B cell (primary cell): ENCODE data around the gene NTM. TPM values are rescaled to one million over a fixed set of nuclear protein-coding genes. Genes with fewer than 3 reads are reported as not detected.

Experiments used
- ATAC-seq: fragments of 200-7000 bp; cut with Tn5 transposase; one replicate; pipeline ENCODE4 v1.10.0; 2021; ENCODE audit warnings: low read depth, mild to moderate bottlenecking, moderate number of reproducible peaks, moderate library complexity
- CTCF ChIA-PET: fragments of 350-600 bp; sonication (Branson Sonifier 250); formaldehyde crosslinking; loops from one replicate; lab custom pipeline; 2021; ENCODE audit warnings: antibody characterized with exemption, inconsistent platforms; lab: Charles Lee
- POLR2A ChIA-PET: fragments of 350-600 bp; sonication (Branson Sonifier 250); formaldehyde crosslinking; loops from one replicate; lab custom pipeline; 2021; ENCODE audit warnings: antibody characterized with exemption; lab: Charles Lee
- DNase-seq: peaks from one replicate; pipeline ENCODE4 v3.0.0; 2013
- H2AFZ ChIP-seq: 2 replicates; pipeline ENCODE4 v1.6.1; 2012; ENCODE audit warnings: mild to moderate bottlenecking, low read depth, low read length; ENCODE audit not compliant: insufficient read depth, poor library complexity, severe bottlenecking
- H3K27ac ChIP-seq, 2 donors: 1 replicate in 1 of 2; 2 replicates in 1 of 2; pipeline ENCODE4 v1.5.1; 2012 to 2013; ENCODE audit warnings: low read length in 2 of 2, mild to moderate bottlenecking in 2 of 2, moderate library complexity in 1 of 2
- H3K27me3 ChIP-seq, 4 experiments: fragments of 200-600 bp in 1 of 4; sonication (generic) in 1 of 4; replicated peaks in 1 of 4; 1 replicate in 2 of 4; 2 replicates in 2 of 4; pipeline versions ENCODE4 v1.6.1 to v1.7.0; 2013 to 2016; ENCODE audit warnings: low read length in 3 of 4, mild to moderate bottlenecking in 2 of 4, mixed read lengths in 1 of 4, moderate library complexity in 1 of 4; ENCODE audit not compliant: insufficient read depth in 4 of 4, control insufficient read depth in 3 of 4; ENCODE audit errors: control extremely low read depth in 1 of 4
- H3K36me3 ChIP-seq, 2 experiments: replicated peaks in 1 of 2; 1 replicate in 1 of 2; 2 replicates in 1 of 2; pipeline versions ENCODE4 v1.6.1 to v1.7.1; 2013; ENCODE audit warnings: low read length in 1 of 2; ENCODE audit not compliant: insufficient read depth in 2 of 2, control insufficient read depth in 1 of 2; ENCODE audit errors: control extremely low read depth in 1 of 2, extremely low read depth in 1 of 2
- H3K4me1 ChIP-seq, 2 donors: fragments of 200-600 bp in 1 of 2; sonication (generic) in 1 of 2; 1 replicate in 1 of 2; 2 replicates in 1 of 2; pipeline versions ENCODE4 v1.5.1 to v1.6.1; 2013 to 2017; ENCODE audit warnings: low read length in 2 of 2; ENCODE audit not compliant: control insufficient read depth in 2 of 2, insufficient read depth in 2 of 2
- H3K4me2 ChIP-seq: replicated peaks from 2 replicates; pipeline ENCODE3; 2012; ENCODE audit warnings: mild to moderate bottlenecking, low read depth, low read length; ENCODE audit not compliant: poor library complexity, severe bottlenecking
- H3K4me3 ChIP-seq, 5 experiments: fragments of 200-600 bp in 1 of 5; sonication (generic) in 1 of 5; 1 replicate in 3 of 5; 2 replicates in 2 of 5; pipeline versions ENCODE4 v1.5.1 to v1.7.0; 2011 to 2016; ENCODE audit warnings: low read length in 4 of 5, mild to moderate bottlenecking in 4 of 5, low read depth in 2 of 5, control low read depth in 1 of 5, moderate library complexity in 1 of 5; ENCODE audit not compliant: insufficient read depth in 1 of 5; ENCODE audit errors: control extremely low read depth in 1 of 5, extremely low read depth in 1 of 5
- H3K79me2 ChIP-seq: fragments of 200-600 bp; sonication (generic); one replicate; pipeline ENCODE4 v1.6.0; 2016; ENCODE audit warnings: low read length; ENCODE audit not compliant: control insufficient read depth, insufficient read depth
- H3K9ac ChIP-seq: fragments of 200-600 bp; sonication (generic); 2 replicates; pipeline ENCODE4 v1.6.1; 2017; ENCODE audit warnings: mild to moderate bottlenecking, low read length, moderate library complexity
- H3K9me3 ChIP-seq, 3 donors: one replicate each; pipeline versions ENCODE4 v1.6.1 to v1.7.1; 2013; ENCODE audit warnings: low read length in 2 of 3; ENCODE audit not compliant: control insufficient read depth in 2 of 3, insufficient read depth in 1 of 3; ENCODE audit errors: control extremely low read depth in 1 of 3
- H4K20me1 ChIP-seq: 2 replicates; pipeline ENCODE4 v1.6.0; 2012; ENCODE audit warnings: mild to moderate bottlenecking, low read length; ENCODE audit not compliant: insufficient read depth, control insufficient read depth, poor library complexity, severe bottlenecking
- H3K27ac Mint-ChIP-seq: one replicate; pipeline ENCODE4 v1.8.0; 2021; ENCODE audit warnings: mixed read lengths
- H3K27me3 Mint-ChIP-seq: one replicate; pipeline ENCODE4 v1.8.0; 2021; ENCODE audit warnings: mixed read lengths
- H3K4me1 Mint-ChIP-seq: one replicate; pipeline ENCODE4 v1.8.0; 2021; ENCODE audit warnings: mixed read lengths
- H3K4me3 Mint-ChIP-seq: one replicate; pipeline ENCODE4 v1.8.0; 2021; ENCODE audit warnings: mixed read lengths
- H3K9me3 Mint-ChIP-seq: one replicate; pipeline ENCODE4 v1.8.0; 2022; ENCODE audit warnings: mixed read lengths; ENCODE audit not compliant: insufficient read depth
- CTCF ChIP-seq: fragments of 200-600 bp; IDR thresholded peaks from one replicate; pipeline ENCODE4 v1.8.0; 2022; ENCODE audit warnings: antibody characterized with exemption, mild to moderate bottlenecking
- EZH2 ChIP-seq: IDR thresholded peaks from 2 replicates; pipeline ENCODE4 v1.6.1; 2012; ENCODE audit warnings: borderline replicate concordance, low read depth, mild to moderate bottlenecking, moderate library complexity, low read length; ENCODE audit not compliant: insufficient read depth, poor library complexity, severe bottlenecking
- WGBS: methylation state at CpG from one replicate; pipeline ENCODE4 v1.1.5; 2013; ENCODE audit warnings: missing lambda C conversion rate; ENCODE audit not compliant: insufficient coverage; 5-methylcytosine and 5-hydroxymethylcytosine counted together
- intact Hi-C: fragments of 100-400 bp; cut with micrococcal nuclease; formaldehyde crosslinking; loops from one replicate; pipeline ENCODE4 v1.10.0; 2022
- polyA plus RNA-seq: library from polyadenylated mRNA; depleted of rRNA; stranded (reverse); fragments of >200 nt; gene quantifications from 2 replicates; pipeline ENCODE4 v1.2.3, GENCODE V29; 2012
- total RNA-seq, 2 donors: library from RNA; stranded (reverse); fragments of 120-200 nt in 1 of 2; gene quantifications; 1 replicate in 1 of 2; 2 replicates in 1 of 2; pipeline versions ENCODE4 v1.2.3 to v1.2.4, GENCODE V29; 2013 to 2022

Gene NTM
- total and polyA plus RNA-seq, 2 donors (not counting 1 experiment from before 2014, with no cell fraction given), result not detected

- CTCF ChIA-PET, result no interaction called here
- Mint-ChIP-seq H3K4me3 (no peak overlapping the region), H3K27ac (no peak overlapping the region), H3K4me1 (peaks cover 8% of the 10 kb centered on the region), H3K9me3 (no peaks in the 10 kb centered on the region), H3K27me3 (peaks cover 5% of the 10 kb centered on the region)
- H3K36me3 ChIP-seq, result no peaks in the 10 kb centered on the region
- no peak overlapping the region for H3K4me2 ChIP-seq
- H3K4me1 ChIP-seq, result peaks cover 0 to 7% of the 10 kb centered on the region in 2 donors
- intact Hi-C loops, result no loop called here
- H2AFZ ChIP-seq, result no peak overlapping the region
- H3K9me3 ChIP-seq, result peaks cover 0 to 13% (median 0%) of the 10 kb centered on the region in 3 donors
- no peak overlapping the region for H3K27ac ChIP-seq
- POLR2A ChIA-PET, result no interaction called here
- TF ChIP-seq EZH2, result no peak
- no peak for TF ChIP-seq CTCF
- WGBS, result 46% methylated on average over 2 of the region's 4 CpGs
- no peak for DNase-seq
- no peaks in the 10 kb centered on the region for H4K20me1 ChIP-seq
- no peak overlapping the region for H3K9ac ChIP-seq
- no peak overlapping the region for H3K4me3 ChIP-seq
- no peaks in the 10 kb centered on the region for H3K79me2 ChIP-seq
- no peak for ATAC-seq
- peaks cover 0 to 7% (median 3%) of the 10 kb centered on the region in 4 experiments for H3K27me3 ChIP-seq
Observed at GRCh38 chr11:131375421-131375820, 5.0 kb downstream of the NTM start.

GRCh38 chr11:131375915-131376314 is 5.5 kb downstream of the NTM start:
- Histone ChIP-seq H3K27me3 (peaks cover 0 to 7% (median 3%) of the 10 kb centered on the region in 4 experiments), H3K9me3 (peaks cover 0 to 13% (median 0%) of the 10 kb centered on the region in 3 donors), H3K4me1 (peaks cover 0 to 7% of the 10 kb centered on the region in 2 donors), H2AFZ (no peak overlapping the region), H3K27ac (no peak overlapping the region), H3K79me2 (no peaks in the 10 kb centered on the region), H4K20me1 (no peaks in the 10 kb centered on the region), H3K36me3 (no peaks in the 10 kb centered on the region), H3K4me2 (no peak overlapping the region), H3K9ac (no peak overlapping the region), H3K4me3 (no peak overlapping the region)
- TF ChIP-seq CTCF (no peak), EZH2 (no peak)
- ChIA-PET CTCF (no interaction called here), POLR2A (no interaction called here)
- no peaks in the 10 kb centered on the region for H3K9me3 Mint-ChIP-seq
- H3K4me3 Mint-ChIP-seq, result no peak overlapping the region
- ATAC-seq, result no peak
- intact Hi-C loops, result no loop called here
- H3K27ac Mint-ChIP-seq, result no peak overlapping the region
- DNase-seq, result no peak
- peaks cover 8% of the 10 kb centered on the region for H3K4me1 Mint-ChIP-seq
- 60% methylated on average over 1 of the region's 3 CpGs for WGBS
- H3K27me3 Mint-ChIP-seq, result peaks cover 5% of the 10 kb centered on the region
